GM12892 (cell line): ENCODE measurements around the gene SPNS3.

Experiments
- POLR2A ChIP-seq: IDR thresholded peaks from 2 replicates; pipeline ENCODE4 v1.6.1; 2011; ENCODE audit warnings: low read depth, low read length, control low read depth
- POLR2AphosphoS5 ChIP-seq: IDR thresholded peaks from 2 replicates; pipeline ENCODE4 v1.6.1; 2011; ENCODE audit warnings: low read depth, low read length, control low read depth

DNA sequence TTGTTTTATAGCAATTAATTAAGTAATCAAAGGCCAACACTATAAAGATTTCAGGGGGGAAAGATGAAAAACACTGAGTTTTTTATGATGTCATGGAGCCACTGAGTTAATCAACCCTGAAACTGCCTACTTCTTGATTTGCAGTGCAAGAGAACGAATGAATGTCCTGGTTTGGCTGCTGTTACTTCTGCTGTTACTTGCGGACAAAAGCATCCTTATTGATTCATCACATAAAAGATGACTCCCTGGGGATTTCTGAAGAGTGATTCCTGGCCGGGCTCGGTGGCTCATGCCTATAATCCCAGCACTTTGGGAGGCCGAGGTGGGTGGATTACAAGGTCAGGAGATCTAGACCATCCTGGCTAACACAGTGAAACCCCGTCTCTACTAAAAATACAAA, 10.9 kb upstream of the SPNS3 start:
- TF ChIP-seq POLR2A (no peak), POLR2AphosphoS5 (no peak)
